Trophoblast cell (in vitro differentiated cells and primary cell): ENCODE data around the gene ITGB8.
"Not testable (repeated sequence)": the region's sequence is repeated elsewhere in the genome, so short reads cannot be mapped to it uniquely, and the experiment has no call there.

ENCODE experiments used
- DNase-seq, 2 donors: peaks; one replicate each; pipeline ENCODE4 v3.0.0-alpha.2; 2016
- H2AFZ ChIP-seq: 2 replicates; pipeline ENCODE4 v1.6.1; 2013; ENCODE audit warnings: low read length, moderate library complexity, mild to moderate bottlenecking; ENCODE audit not compliant: insufficient read depth, poor library complexity
- H2AK5ac ChIP-seq: 2 replicates; pipeline ENCODE4 v1.6.1; 2013; ENCODE audit warnings: mild to moderate bottlenecking, low read length
- H2BK120ac ChIP-seq: 2 replicates; pipeline ENCODE4 v1.6.1; 2013; ENCODE audit warnings: low read length, mild to moderate bottlenecking, moderate library complexity; ENCODE audit not compliant: insufficient read depth, poor library complexity
- H2BK12ac ChIP-seq: 2 replicates; pipeline ENCODE4 v1.6.1; 2013; ENCODE audit warnings: mild to moderate bottlenecking, low read length, moderate library complexity
- H2BK5ac ChIP-seq: 2 replicates; pipeline ENCODE4 v1.6.1; 2013; ENCODE audit warnings: low read length, low read depth, moderate library complexity, mild to moderate bottlenecking; ENCODE audit not compliant: poor library complexity
- H3K14ac ChIP-seq: 2 replicates; pipeline ENCODE4 v1.6.1; 2013; ENCODE audit warnings: mild to moderate bottlenecking, low read length
- H3K18ac ChIP-seq: 2 replicates; pipeline ENCODE4 v1.6.1; 2013; ENCODE audit warnings: mild to moderate bottlenecking, low read length
- H3K23ac ChIP-seq: 2 replicates; pipeline ENCODE4 v1.6.1; 2013; ENCODE audit warnings: low read length
- H3K27ac ChIP-seq: 2 replicates; pipeline ENCODE4 v1.5.1; 2013; ENCODE audit warnings: low read depth, mild to moderate bottlenecking, inconsistent platforms, low read length, moderate library complexity
- H3K27me3 ChIP-seq: 2 replicates; pipeline ENCODE4 v1.6.1; 2013; ENCODE audit warnings: inconsistent platforms, mild to moderate bottlenecking, low read length, moderate library complexity; ENCODE audit not compliant: insufficient read depth
- H3K36me3 ChIP-seq, 2 experiments: 1 replicate in 1 of 2; 2 replicates in 1 of 2; pipeline ENCODE4 v1.6.1; 2013; ENCODE audit warnings: low read length in 2 of 2, mild to moderate bottlenecking in 2 of 2, moderate library complexity in 1 of 2; ENCODE audit not compliant: insufficient read depth in 2 of 2, control insufficient read depth in 1 of 2
- H3K4ac ChIP-seq: 2 replicates; pipeline ENCODE4 v1.6.1; 2013; ENCODE audit warnings: low read depth, mild to moderate bottlenecking, low read length, moderate library complexity
- H3K4me1 ChIP-seq, 2 experiments: 1 replicate in 1 of 2; 2 replicates in 1 of 2; pipeline ENCODE4 v1.6.1; 2013; ENCODE audit warnings: low read length in 2 of 2, mild to moderate bottlenecking in 2 of 2, moderate library complexity in 1 of 2; ENCODE audit not compliant: insufficient read depth in 2 of 2, control insufficient read depth in 1 of 2
- H3K4me2 ChIP-seq: 2 replicates; pipeline ENCODE4 v1.6.1; 2013; ENCODE audit warnings: inconsistent platforms, mild to moderate bottlenecking, low read length, moderate library complexity
- H3K4me3 ChIP-seq: 2 replicates; pipeline ENCODE4 v1.5.1; 2013; ENCODE audit warnings: mild to moderate bottlenecking, low read depth, low read length, inconsistent platforms
- H3K79me1 ChIP-seq: one replicate; pipeline ENCODE4 v1.6.1; 2013; ENCODE audit warnings: low read length
- H3K79me2 ChIP-seq: 2 replicates; pipeline ENCODE4 v1.6.1; 2013; ENCODE audit warnings: low read length, mild to moderate bottlenecking; ENCODE audit not compliant: control insufficient read depth, insufficient read depth, poor library complexity
- H3K9ac ChIP-seq: 2 replicates; pipeline ENCODE4 v1.6.1; 2013; ENCODE audit warnings: mild to moderate bottlenecking, low read length
- H3K9me3 ChIP-seq: 2 replicates; pipeline ENCODE4 v1.6.1; 2013; ENCODE audit warnings: low read depth, mild to moderate bottlenecking, control low read depth, inconsistent platforms, low read length; ENCODE audit not compliant: insufficient read depth
- H4K12ac ChIP-seq: 2 replicates; pipeline ENCODE4 v1.6.1; 2013; ENCODE audit warnings: low read depth, mild to moderate bottlenecking, low read length, moderate library complexity
- H4K8ac ChIP-seq: 2 replicates; pipeline ENCODE4 v1.6.1; 2013; ENCODE audit warnings: low read depth, mild to moderate bottlenecking, low read length, moderate library complexity
- H4K91ac ChIP-seq: one replicate; pipeline ENCODE4 v1.6.1; 2013; ENCODE audit warnings: low read depth, mild to moderate bottlenecking, low read length, moderate library complexity
- WGBS: extraction: QIAGEN DNeasy Blood & Tissue Kit; methylation state at CpG from one replicate; pipeline ENCODE4 v1.1.7; 2013; ENCODE audit warnings: missing lambda C conversion rate; ENCODE audit not compliant: insufficient read length, insufficient coverage; ENCODE audit errors: extremely low coverage; 5-methylcytosine and 5-hydroxymethylcytosine counted together

ITGB8 gene

GRCh38 chr7:20299145-20299544, 31.6 kb upstream of the ITGB8 start:
- no peaks in the 10 kb centered on the region for H3K79me2 ChIP-seq
- no peaks in the 10 kb centered on the region for H3K4me1 ChIP-seq
- DNase-seq: no peak
- no peak overlapping the region for H3K27ac ChIP-seq
- no peak overlapping the region for H2BK5ac ChIP-seq
- no peaks in the 10 kb centered on the region for H3K79me1 ChIP-seq
- H4K8ac ChIP-seq: no peak overlapping the region
- no peaks in the 10 kb centered on the region for H3K27me3 ChIP-seq
- no peak overlapping the region for H2BK12ac ChIP-seq
- H3K18ac ChIP-seq: no peak overlapping the region
- H3K14ac ChIP-seq: no peak overlapping the region
- no peak overlapping the region for H3K4ac ChIP-seq
- no peak overlapping the region for H2AK5ac ChIP-seq
- H4K91ac ChIP-seq: no peak overlapping the region
- no peak overlapping the region for H2AFZ ChIP-seq
- no peak overlapping the region for H3K4me3 ChIP-seq
- no peak overlapping the region for H2BK120ac ChIP-seq
- H3K9me3 ChIP-seq: no peaks in the 10 kb centered on the region
- no peak overlapping the region for H4K12ac ChIP-seq
- no peak overlapping the region for H3K9ac ChIP-seq
- no peak overlapping the region for H3K4me2 ChIP-seq
- no peak overlapping the region for H3K23ac ChIP-seq
- H3K36me3 ChIP-seq: no peaks in the 10 kb centered on the region
- WGBS: no CpG with 5 or more reads among the region's 1 CpG

- no peak overlapping the region for H2BK5ac ChIP-seq
- H2AFZ ChIP-seq: no peak overlapping the region
- no peak overlapping the region for H3K4me2 ChIP-seq
- no peak overlapping the region for H2BK120ac ChIP-seq
- peaks cover 0 to 1% of the 10 kb centered on the region in 2 experiments for H3K4me1 ChIP-seq
- no peak overlapping the region for H3K18ac ChIP-seq
- no peaks in the 10 kb centered on the region for H3K79me1 ChIP-seq
- no peaks in the 10 kb centered on the region for H3K36me3 ChIP-seq
- H3K27ac ChIP-seq: no peak overlapping the region
- H3K14ac ChIP-seq: no peak overlapping the region
- no peak overlapping the region for H4K12ac ChIP-seq
- no peak overlapping the region for H4K91ac ChIP-seq
- H3K4ac ChIP-seq: no peak overlapping the region
- no peak overlapping the region for H3K9ac ChIP-seq
- no peak for DNase-seq
- H3K4me3 ChIP-seq: no peak overlapping the region
- no peaks in the 10 kb centered on the region for H3K27me3 ChIP-seq
- H3K9me3 ChIP-seq: no peaks in the 10 kb centered on the region
- H2AK5ac ChIP-seq: no peak overlapping the region
- no peak overlapping the region for H2BK12ac ChIP-seq
- H4K8ac ChIP-seq: no peak overlapping the region
- WGBS: 100% methylated on average over 2 of the region's 6 CpGs
- no peak overlapping the region for H3K23ac ChIP-seq
- H3K79me2 ChIP-seq: no peaks in the 10 kb centered on the region
Observed at GRCh38 chr7:20299647-20300312, 30.9 kb upstream of the ITGB8 start.

- Histone ChIP-seq H3K27ac (no peak overlapping the region), H3K18ac (no peak overlapping the region), H4K12ac (no peak overlapping the region), H2AK5ac (no peak overlapping the region), H3K4me3 (no peak overlapping the region), H3K4me2 (no peak overlapping the region), H2BK120ac (no peak overlapping the region), H3K79me1 (no peaks in the 10 kb centered on the region), H3K36me3 (no peaks in the 10 kb centered on the region), H2BK12ac (no peak overlapping the region), H3K14ac (no peak overlapping the region), H3K4ac (no peak overlapping the region), H4K8ac (no peak overlapping the region), H3K23ac (no peak overlapping the region), H3K9me3 (no peaks in the 10 kb centered on the region), H4K91ac (no peak overlapping the region), H3K27me3 (no peaks in the 10 kb centered on the region), H2BK5ac (no peak overlapping the region), H3K9ac (no peak overlapping the region), H2AFZ (no peak overlapping the region), H3K79me2 (no peaks in the 10 kb centered on the region), H3K4me1 (peaks cover 2 to 4% of the 10 kb centered on the region in 2 experiments)
- WGBS: no CpG with 5 or more reads among the region's 4 CpGs
- DNase-seq: peak in 1 of 2 donors; percentile 29
Observed at GRCh38 chr7:20301311-20301939, 29.3 kb upstream of the ITGB8 start.

- not testable (repeated sequence) for H3K23ac ChIP-seq, H3K4me1 ChIP-seq, H3K79me2 ChIP-seq, H3K14ac ChIP-seq, H3K4ac ChIP-seq, H3K79me1 ChIP-seq, H2BK5ac ChIP-seq, H4K12ac ChIP-seq, H3K4me2 ChIP-seq, H2BK12ac ChIP-seq, H2BK120ac ChIP-seq, H3K27ac ChIP-seq, H3K27me3 ChIP-seq, H2AK5ac ChIP-seq, H3K4me3 ChIP-seq, H2AFZ ChIP-seq, H3K9ac ChIP-seq, H4K8ac ChIP-seq, H3K9me3 ChIP-seq, H3K36me3 ChIP-seq, DNase-seq, H3K18ac ChIP-seq
- no CpG with 5 or more reads among the region's 16 CpGs for WGBS
- peak overlapping the region; percentile 6 for H4K91ac ChIP-seq
Observed at GRCh38 chr7:20302300-20302699, 28.4 kb upstream of the ITGB8 start.
